NCI-H774 (cell line): Measurements from ENCODE around the gene ILDR2.

ENCODE experiments used
- DNase-seq: peaks from one replicate; lab custom pipeline; 2025; lab: John Stamatoyannopoulos, UW

Gene ILDR2

GRCh38 chr1:166975361-166976129 lies at the start of gene ILDR2:
TSS of gene ILDR2 (minus strand) at chr1:166975540. CDS start at chr1:166975268, 272 bp downstream.
- peak; percentile 43 for DNase-seq

GRCh38 chr1:167022384-167022783 lies 47.0 kb upstream of the ILDR2 start:
- DNase-seq, result no peak

GRCh38 chr1:167016100-167016750 lies 40.9 kb upstream of the ILDR2 start:
- DNase-seq, result no peak

GRCh38 chr1:167013108-167013929 lies 38.0 kb upstream of the ILDR2 start:
- DNase-seq, result no peak

GRCh38 chr1:167012570-167012969 lies 37.2 kb upstream of the ILDR2 start:
- DNase-seq, result no peak

- DNase-seq, result no peak
Measured at GRCh38 chr1:167011560-167012191, 36.3 kb upstream of the ILDR2 start.

GRCh38 chr1:167003711-167004110 lies 28.4 kb upstream of the ILDR2 start:
- no peak for DNase-seq

GRCh38 chr1:167002354-167002753 lies 27.0 kb upstream of the ILDR2 start:
- no peak for DNase-seq

GRCh38 chr1:167000546-167000945 lies 25.2 kb upstream of the ILDR2 start:
- no peak for DNase-seq

GRCh38 chr1:166999500-167000055 lies 24.2 kb upstream of the ILDR2 start:
- no peak for DNase-seq

- no peak for DNase-seq
Measured at GRCh38 chr1:166999075-166999474, 23.7 kb upstream of the ILDR2 start.

GRCh38 chr1:166988974-166989515 lies 13.7 kb upstream of the ILDR2 start, which contains the start of gene MAEL:
TSS of gene MAEL (plus strand) at chr1:166989280. CDS start at chr1:166989353, 73 bp downstream.
- no peak for DNase-seq

- DNase-seq, result no peak
Measured at GRCh38 chr1:166981589-166981988, 6.2 kb upstream of the ILDR2 start.

- DNase-seq, result peak; percentile 49
Measured at GRCh38 chr1:166980818-166981217, 5.5 kb upstream of the ILDR2 start.

GRCh38 chr1:166980383-166980782 lies 5.0 kb upstream of the ILDR2 start:
- DNase-seq, result peak; percentile 33

GRCh38 chr1:166978821-166979220 lies 3.5 kb upstream of the ILDR2 start:
- no peak for DNase-seq

GRCh38 chr1:166977951-166978350 lies 2.6 kb upstream of the ILDR2 start:
- no peak for DNase-seq

- no peak for DNase-seq
Measured at GRCh38 chr1:166974647-166975345, 544 bp downstream of the ILDR2 start.

GRCh38 chr1:166972826-166973225 lies 2.5 kb downstream of the ILDR2 start:
- DNase-seq, result no peak

- no peak for DNase-seq
Measured at GRCh38 chr1:166972193-166972592, 3.1 kb downstream of the ILDR2 start.

GRCh38 chr1:166971252-166971651 lies 4.1 kb downstream of the ILDR2 start:
- DNase-seq, result no peak
